Stimulated activated effector memory CD8-positive, alpha-beta T cell treated with anti-CD3 and anti-CD28 coated beads, Interleukin-12 subunit alpha, Interleukin-12 subunit beta, amount 100 ng/mL, for 72 hours (primary cell): ENCODE measurements around the gene COX17.
A peak's percentile ranks its signal among the peaks of the same experiment; 100 is the strongest.

Experiments used
- ATAC-seq: fragments of 150-1000 bp; cut with Tn5 transposase; 2 replicates; pipeline ENCODE4 v1.10.0; 2021
- DNase-seq, 2 donors: peaks; one replicate each; pipeline ENCODE4 v3.0.0; 2021 to 2022; ENCODE audit warnings: low spot score in 2 of 2
- H3K27ac Mint-ChIP-seq: one replicate; pipeline ENCODE4 v1.8.0; 2022; ENCODE audit warnings: mild to moderate bottlenecking, mixed read lengths
- H3K36me3 Mint-ChIP-seq: one replicate; pipeline ENCODE4 v1.8.0; 2022; ENCODE audit warnings: mild to moderate bottlenecking, mixed read lengths
- H3K4me1 Mint-ChIP-seq: one replicate; pipeline ENCODE4 v1.8.0; 2022; ENCODE audit warnings: mixed read lengths
- H3K4me3 Mint-ChIP-seq: one replicate; pipeline ENCODE4 v1.8.0; 2022; ENCODE audit warnings: mild to moderate bottlenecking, mixed read lengths
- H3K9me3 Mint-ChIP-seq: one replicate; pipeline ENCODE4 v1.8.0; 2022; ENCODE audit warnings: mixed read lengths

COX17 gene

DNA sequence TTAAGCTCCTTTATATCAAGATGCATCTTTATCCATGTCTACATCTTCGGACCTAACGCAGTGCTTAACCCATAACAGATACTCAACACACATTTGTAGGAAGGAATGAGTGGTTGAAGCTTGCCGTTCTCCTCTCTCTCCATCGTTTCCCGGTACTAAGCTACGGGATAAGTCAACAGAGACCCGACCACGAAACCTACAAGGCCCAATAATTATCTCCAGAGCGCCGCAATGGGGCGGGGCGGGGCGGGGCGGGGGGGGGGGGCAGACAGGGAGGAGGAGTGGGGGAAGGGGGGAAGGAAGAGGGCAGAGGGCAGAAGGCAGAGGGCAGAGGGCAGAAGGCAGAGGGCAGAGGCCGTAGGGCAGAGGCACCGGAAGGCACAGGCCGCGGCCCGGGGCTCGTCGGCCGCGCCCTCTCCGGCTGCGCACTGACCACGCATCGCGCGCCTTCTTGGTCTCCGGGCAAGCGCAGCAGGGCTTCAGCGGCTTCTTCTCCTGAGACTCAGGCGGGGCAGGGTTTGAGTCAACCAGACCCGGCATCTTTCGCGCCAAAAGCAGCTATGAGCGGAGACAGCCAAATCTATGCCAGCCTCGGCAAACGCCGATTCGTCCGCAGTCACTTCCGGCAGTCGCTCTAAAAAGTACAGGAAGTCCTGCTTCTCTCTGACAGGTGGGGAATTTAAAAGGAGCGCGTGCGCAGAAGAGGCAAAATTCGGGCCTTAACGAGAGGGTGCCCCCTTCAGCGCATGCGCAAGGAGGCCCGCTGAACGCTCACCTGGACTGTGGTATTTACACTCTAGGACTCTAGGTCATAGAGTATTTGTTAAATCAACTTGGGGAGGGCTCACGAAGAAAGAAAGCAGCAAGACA lies at the start of gene COX17:
Gene COX17, minus strand, starts transcription at position 636 of the 870 bp plus-strand sequence. Its CDS starts 96 bp downstream, at position 540.
- Mint-ChIP-seq H3K9me3 (no peaks in the 10 kb centered on the region), H3K4me3 (peak within 1 kb of the TSS; percentile 80), H3K27ac (peak within 1 kb of the TSS; percentile 98), H3K4me1 (peaks cover 28% of the 10 kb centered on the region), H3K36me3 (peaks cover 60% of the 10 kb centered on the region)
- DNase-seq (peak; percentile 84 to 97), ATAC-seq (peak; percentile 95)

DNA sequence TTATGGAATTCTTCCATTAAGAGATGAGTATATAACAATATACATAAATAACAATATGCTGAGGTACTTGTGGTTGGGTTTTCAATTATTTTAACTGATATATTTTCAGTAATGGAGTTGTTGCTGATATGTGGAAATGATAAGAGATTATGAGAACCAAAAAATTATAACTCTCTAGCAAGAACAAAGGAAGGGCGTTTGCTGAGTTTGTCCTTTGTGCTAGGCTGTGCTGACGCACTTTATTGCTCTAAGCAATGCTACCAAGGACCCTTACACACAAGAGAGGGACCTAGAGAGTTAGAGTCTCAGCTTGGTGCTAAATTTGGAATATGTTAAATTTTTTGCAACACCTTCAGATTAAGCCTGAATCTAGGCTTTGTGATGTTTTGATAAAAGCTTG lies 49.7 kb upstream of the COX17 start:
- H3K9me3 Mint-ChIP-seq, result no peaks in the 10 kb centered on the region
- H3K4me1 Mint-ChIP-seq, result no peaks in the 10 kb centered on the region
- no peak overlapping the region for H3K27ac Mint-ChIP-seq

GRCh38 chr3:119723022-119723421 lies 45.8 kb upstream of the COX17 start:
- Mint-ChIP-seq H3K27ac (no peak overlapping the region), H3K9me3 (no peaks in the 10 kb centered on the region), H3K4me3 (no peak overlapping the region), H3K36me3 (no peaks in the 10 kb centered on the region), H3K4me1 (no peaks in the 10 kb centered on the region)
- ATAC-seq (no peak), DNase-seq (no peak)

More for the DNA sequence above, 49.7 kb upstream of the COX17 start:
- DNase-seq (no peak), ATAC-seq (no peak)
- Mint-ChIP-seq H3K36me3 (no peaks in the 10 kb centered on the region), H3K4me3 (no peak overlapping the region)

DNA sequence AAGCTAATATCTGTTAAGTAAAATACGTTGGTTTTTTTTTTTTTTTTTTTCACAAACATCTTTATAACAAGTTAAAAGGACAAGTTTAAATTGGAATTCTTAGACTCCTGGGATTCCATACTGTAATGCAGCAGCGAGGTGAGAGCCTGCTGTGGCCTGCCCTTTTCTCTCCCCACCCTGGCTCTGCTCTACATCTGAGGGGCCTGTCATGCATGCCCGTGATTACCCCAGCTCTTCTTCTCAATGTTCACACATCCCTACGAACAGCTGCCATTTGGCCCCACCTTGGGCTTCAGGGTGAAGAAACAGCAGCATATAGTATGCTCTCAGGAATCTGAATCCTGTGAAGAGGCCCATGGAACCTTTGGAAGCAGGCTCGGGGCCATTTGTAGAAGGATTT lies 40.3 kb upstream of the COX17 start:
- Mint-ChIP-seq H3K4me1 (no peaks in the 10 kb centered on the region), H3K9me3 (no peaks in the 10 kb centered on the region), H3K36me3 (no peaks in the 10 kb centered on the region), H3K4me3 (no peak overlapping the region), H3K27ac (no peak overlapping the region)
- no peak for ATAC-seq
- no peak for DNase-seq

- H3K27ac Mint-ChIP-seq, result no peak overlapping the region
- no peak overlapping the region for H3K4me3 Mint-ChIP-seq
- no peak for DNase-seq
- ATAC-seq, result no peak
- H3K9me3 Mint-ChIP-seq, result no peaks in the 10 kb centered on the region
- no peaks in the 10 kb centered on the region for H3K36me3 Mint-ChIP-seq
- no peaks in the 10 kb centered on the region for H3K4me1 Mint-ChIP-seq
Observed at GRCh38 chr3:119716998-119717397, 39.8 kb upstream of the COX17 start.

- Mint-ChIP-seq H3K4me3 (no peak overlapping the region), H3K36me3 (no peaks in the 10 kb centered on the region), H3K9me3 (no peaks in the 10 kb centered on the region), H3K27ac (no peak overlapping the region), H3K4me1 (no peaks in the 10 kb centered on the region)
- ATAC-seq (no peak), DNase-seq (no peak)
Observed at GRCh38 chr3:119715105-119715504, 37.9 kb upstream of the COX17 start.

DNA sequence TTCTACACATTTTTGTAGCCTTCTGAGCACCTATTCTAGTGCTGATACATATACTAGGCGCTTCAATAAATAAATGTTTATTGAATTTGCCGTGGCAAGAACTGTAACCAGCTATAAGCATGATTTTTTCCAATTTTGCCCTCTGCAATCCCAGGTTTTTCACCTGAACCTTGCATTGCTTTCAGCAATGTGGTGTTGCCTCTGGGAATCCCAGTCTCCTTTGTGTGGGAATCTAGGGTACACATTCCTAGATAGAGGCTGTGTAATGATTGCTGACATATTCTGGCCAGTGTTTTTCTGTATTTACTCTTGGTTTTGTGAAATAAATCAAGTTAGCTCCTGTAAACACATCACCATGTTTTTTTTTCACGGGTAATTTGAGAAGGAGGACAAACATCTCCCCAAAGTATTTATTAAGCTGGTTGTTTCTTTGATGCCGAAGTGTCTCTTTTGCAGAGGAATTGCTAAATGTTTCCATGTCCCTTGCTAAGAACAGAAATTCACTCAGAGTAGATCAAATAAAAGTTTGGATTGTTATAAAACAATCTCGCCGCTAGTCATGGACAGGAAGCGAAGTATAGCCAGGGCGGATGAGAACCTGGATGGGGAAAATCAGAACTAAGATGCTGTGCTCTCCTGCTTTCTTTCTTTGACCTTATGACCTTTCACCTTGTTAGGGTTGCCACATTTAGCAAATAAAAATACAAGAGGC lies 26.8 kb upstream of the COX17 start:
- Mint-ChIP-seq H3K4me1 (peaks cover 27% of the 10 kb centered on the region), H3K9me3 (peaks cover 4% of the 10 kb centered on the region), H3K36me3 (no peaks in the 10 kb centered on the region), H3K4me3 (peak overlapping the region; percentile 68), H3K27ac (peak overlapping the region; percentile 68)
- ATAC-seq, result no peak
- no peak for DNase-seq

DNA sequence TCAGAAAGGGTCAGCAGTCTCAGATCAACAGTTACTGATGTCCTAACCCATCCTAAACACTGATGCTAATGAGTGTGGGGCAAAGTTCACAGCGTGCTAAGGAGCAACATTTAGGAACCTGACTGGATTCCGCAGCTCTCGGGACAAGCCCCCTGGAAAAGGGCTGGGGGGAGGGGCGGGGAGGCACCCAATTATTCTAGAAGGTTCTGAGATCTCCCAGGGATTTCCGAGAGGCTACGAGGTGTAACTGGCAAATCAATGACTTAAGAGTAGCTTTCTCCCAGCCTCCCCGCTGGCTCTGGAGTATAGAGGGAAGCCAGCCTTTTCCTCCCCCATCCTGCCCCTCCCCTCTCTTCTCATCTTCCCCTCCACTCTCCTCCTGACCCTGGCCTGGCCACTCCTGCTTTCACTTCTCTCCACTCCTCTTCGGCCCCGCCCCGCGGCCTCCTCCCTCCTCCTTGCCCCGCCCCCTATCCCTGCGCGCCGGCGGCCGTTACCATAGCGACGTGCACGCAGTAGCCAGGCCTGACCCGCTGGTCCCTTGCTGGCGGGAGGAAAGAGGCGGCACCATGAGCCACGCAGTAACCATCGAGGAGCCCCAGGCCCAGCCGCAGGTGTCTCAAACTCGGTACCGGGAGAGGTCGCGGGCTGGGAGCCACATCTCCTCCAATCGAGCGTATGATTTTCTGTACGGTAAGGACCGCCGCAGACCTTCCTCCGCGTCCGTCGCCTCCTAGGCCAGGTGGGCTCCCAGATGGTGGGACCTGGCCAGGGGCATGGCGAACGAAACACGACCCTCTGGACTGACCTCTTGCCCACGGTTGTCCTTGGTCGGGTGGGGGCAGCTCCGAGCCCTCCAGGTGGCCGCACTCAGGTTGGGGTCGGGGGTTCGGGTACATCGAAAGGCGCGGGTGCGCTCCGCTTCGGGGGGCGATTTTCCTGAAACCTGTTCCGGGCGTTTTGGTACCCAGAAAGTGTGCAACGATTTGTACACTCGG lies 25.6 kb upstream of the COX17 start, which contains the start of gene CFAP91:
Gene CFAP91, plus strand, starts transcription at position 493 of the 998 bp plus-strand sequence. Its CDS starts 77 bp downstream, at position 570.
- Mint-ChIP-seq H3K36me3 (no peaks in the 10 kb centered on the region), H3K4me1 (peaks cover 27% of the 10 kb centered on the region), H3K9me3 (peaks cover 4% of the 10 kb centered on the region), H3K27ac (peak within 1 kb of the TSS; percentile 68), H3K4me3 (peak within 1 kb of the TSS; percentile 68)
- ATAC-seq (peak; percentile 85), DNase-seq (peak; percentile 73 to 86)

GRCh38 chr3:119700920-119701734 lies 23.9 kb upstream of the COX17 start:
- peak; percentile 39 for ATAC-seq
- Mint-ChIP-seq H3K4me3 (peak overlapping the region; percentile 45), H3K4me1 (peaks cover 34% of the 10 kb centered on the region), H3K36me3 (no peaks in the 10 kb centered on the region), H3K9me3 (peaks cover 4% of the 10 kb centered on the region), H3K27ac (peak overlapping the region; percentile 98)
- DNase-seq, result no peak

DNA sequence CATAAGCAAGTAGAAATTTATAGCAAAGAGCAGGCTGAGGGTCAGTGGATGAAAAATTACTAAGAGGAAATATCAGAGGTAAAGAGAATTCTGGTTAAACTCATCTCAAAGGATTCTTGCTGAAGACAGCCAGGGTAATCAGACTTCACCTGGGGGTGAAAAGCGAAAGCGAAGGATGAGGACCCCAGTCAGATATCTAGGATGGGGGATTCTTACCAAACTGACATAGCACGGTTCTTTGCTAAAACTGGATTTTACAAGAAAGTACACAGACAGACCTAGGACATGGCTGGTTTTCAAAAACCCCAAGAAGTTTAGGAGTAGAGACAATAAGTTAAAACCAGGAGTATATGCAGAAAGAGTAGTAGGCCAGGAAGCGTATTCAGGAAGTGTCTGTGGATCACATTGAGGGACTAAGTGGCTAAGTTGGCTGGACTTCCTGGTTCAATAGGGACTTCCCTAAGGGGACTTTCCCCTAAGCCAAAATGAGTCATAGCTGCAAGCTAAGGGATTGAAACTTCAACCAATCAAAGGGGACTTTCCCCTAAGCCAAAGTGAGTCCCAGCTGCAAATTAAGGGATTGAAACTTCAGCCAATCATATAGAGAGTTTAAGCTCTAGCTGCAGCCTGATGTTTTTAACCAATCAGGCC lies 23.2 kb upstream of the COX17 start:
- Mint-ChIP-seq H3K27ac (peak overlapping the region; percentile 98), H3K9me3 (peaks cover 4% of the 10 kb centered on the region), H3K36me3 (no peaks in the 10 kb centered on the region), H3K4me3 (peak overlapping the region; percentile 45), H3K4me1 (peaks cover 34% of the 10 kb centered on the region)
- DNase-seq (peak; percentile 18 to 74), ATAC-seq (peak; percentile 64)

- Mint-ChIP-seq H3K4me3 (no peak overlapping the region), H3K27ac (peak overlapping the region; percentile 81), H3K4me1 (peaks cover 26% of the 10 kb centered on the region), H3K36me3 (no peaks in the 10 kb centered on the region), H3K9me3 (peaks cover 4% of the 10 kb centered on the region)
- DNase-seq, result no peak
- peak; percentile 51 for ATAC-seq
Observed at GRCh38 chr3:119697394-119697793, 20.2 kb upstream of the COX17 start.

DNA sequence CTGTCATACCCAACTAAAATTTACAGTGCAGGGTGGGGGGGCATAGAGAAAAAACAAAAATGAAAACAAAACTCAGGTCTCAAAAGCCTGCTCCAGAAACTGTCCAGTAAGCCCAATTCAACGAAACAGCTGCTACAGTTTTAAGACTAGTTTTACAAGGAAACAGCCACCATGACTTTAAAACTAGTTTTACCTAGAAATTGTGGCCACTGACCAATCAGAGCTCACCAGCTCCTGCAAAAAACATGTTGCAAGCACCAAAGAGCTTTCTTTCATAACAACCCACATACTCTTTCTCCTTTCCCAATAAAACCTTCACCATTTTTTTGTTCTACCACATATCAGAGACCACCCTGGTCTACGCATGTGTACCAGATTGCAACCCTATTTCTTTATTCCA lies 18.3 kb upstream of the COX17 start:
- peaks cover 17% of the 10 kb centered on the region for H3K4me1 Mint-ChIP-seq
- H3K27ac Mint-ChIP-seq, result no peak overlapping the region
- H3K9me3 Mint-ChIP-seq, result peaks cover 4% of the 10 kb centered on the region
- DNase-seq, result no peak
- H3K36me3 Mint-ChIP-seq, result no peaks in the 10 kb centered on the region
- no peak overlapping the region for H3K4me3 Mint-ChIP-seq
- ATAC-seq, result no peak

DNA sequence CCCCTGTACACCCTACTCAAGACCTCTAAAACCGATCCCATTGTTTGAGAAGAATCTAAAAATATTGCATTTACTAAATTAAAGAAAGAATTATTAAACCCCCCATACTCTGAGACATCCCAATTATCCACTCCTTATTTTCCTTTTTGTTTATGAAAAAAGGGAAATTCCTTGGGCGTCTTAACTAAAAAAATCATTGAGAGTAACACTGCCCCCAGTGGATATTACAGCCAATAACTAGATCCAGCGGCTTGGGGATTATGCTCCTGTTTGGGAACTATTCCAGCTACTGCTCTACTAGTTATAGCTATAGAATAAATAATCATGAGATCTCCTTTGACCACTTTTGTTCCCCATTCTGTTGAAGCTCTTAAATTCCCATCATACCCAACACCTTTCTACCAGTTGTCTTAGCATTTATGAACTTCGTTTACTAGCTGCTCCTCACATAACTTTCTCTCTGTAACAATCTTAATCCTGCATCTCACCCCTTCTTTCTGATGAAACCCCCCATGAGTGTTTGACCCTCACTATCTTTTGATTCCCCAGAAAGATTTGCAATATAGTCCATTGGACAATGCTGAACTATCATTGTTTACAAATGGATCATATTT lies 12.9 kb upstream of the COX17 start:
- DNase-seq (no peak), ATAC-seq (no peak)
- no peaks in the 10 kb centered on the region for H3K4me1 Mint-ChIP-seq
- no peak overlapping the region for H3K4me3 Mint-ChIP-seq
- H3K36me3 Mint-ChIP-seq, result no peaks in the 10 kb centered on the region
- H3K9me3 Mint-ChIP-seq, result no peaks in the 10 kb centered on the region
- H3K27ac Mint-ChIP-seq, result no peak overlapping the region
